Keratinocyte (primary cell): ENCODE measurements around the gene ABCC8.

ENCODE experiments used
- EZH2 ChIP-seq: IDR thresholded peaks from one replicate; pipeline ENCODE4 v1.6.1; 2012; ENCODE audit warnings: inconsistent platforms, mild to moderate bottlenecking, low read length, moderate library complexity
- TF ChIP-seq, protein P1 (sequence below), 3 experiments: IDR thresholded peaks in 1 of 3; conservative IDR thresholded peaks in 1 of 3; optimal IDR thresholded peaks in 1 of 3; 2 replicates in 2 of 3; 3 replicates in 1 of 3; pipeline versions ENCODE3 to v1.5.1; 2011; ENCODE audit warnings: low read length in 3 of 3, mild to moderate bottlenecking in 3 of 3, moderate library complexity in 2 of 3, control low read depth in 1 of 3, inconsistent platforms in 1 of 3; ENCODE audit not compliant: insufficient read depth in 2 of 3; ENCODE audit errors: extremely low read depth in 1 of 3

DNA sequence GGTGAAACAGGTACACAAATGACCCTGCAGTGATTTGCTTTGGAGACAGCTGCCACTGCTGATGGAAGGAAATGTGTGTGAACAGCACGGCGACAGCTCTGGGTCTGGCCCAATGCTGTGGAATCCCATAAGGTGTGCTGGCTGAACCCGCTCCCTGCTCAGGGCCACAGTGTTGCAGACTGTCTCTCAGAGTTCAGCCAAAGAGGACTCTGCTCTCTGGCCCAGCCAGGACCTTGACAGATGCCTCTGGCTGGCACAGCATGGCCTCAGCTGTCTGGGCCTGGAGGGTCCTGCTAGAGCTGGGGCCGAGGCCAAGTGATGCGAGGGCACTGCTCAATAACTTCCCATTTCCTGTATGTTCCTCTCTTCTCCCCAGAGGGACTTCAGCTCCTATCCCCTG lies 5.3 kb upstream of the ABCC8 start:
- TF ChIP-seq, protein P1, sequence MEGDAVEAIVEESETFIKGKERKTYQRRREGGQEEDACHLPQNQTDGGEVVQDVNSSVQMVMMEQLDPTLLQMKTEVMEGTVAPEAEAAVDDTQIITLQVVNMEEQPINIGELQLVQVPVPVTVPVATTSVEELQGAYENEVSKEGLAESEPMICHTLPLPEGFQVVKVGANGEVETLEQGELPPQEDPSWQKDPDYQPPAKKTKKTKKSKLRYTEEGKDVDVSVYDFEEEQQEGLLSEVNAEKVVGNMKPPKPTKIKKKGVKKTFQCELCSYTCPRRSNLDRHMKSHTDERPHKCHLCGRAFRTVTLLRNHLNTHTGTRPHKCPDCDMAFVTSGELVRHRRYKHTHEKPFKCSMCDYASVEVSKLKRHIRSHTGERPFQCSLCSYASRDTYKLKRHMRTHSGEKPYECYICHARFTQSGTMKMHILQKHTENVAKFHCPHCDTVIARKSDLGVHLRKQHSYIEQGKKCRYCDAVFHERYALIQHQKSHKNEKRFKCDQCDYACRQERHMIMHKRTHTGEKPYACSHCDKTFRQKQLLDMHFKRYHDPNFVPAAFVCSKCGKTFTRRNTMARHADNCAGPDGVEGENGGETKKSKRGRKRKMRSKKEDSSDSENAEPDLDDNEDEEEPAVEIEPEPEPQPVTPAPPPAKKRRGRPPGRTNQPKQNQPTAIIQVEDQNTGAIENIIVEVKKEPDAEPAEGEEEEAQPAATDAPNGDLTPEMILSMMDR (optimal IDR thresholded peaks at IDR 0.05 in 1 of 3, IDR thresholded peaks at IDR 0.05 in 1 of 3, conservative IDR thresholded peaks at IDR 0.05 in 1 of 3; ENCODE audit: extremely low read depth in 1 of 3, insufficient read depth in 2 of 3, low read length in 3 of 3), result no peak
- no peak for TF ChIP-seq EZH2
